Activated CD8-positive, alpha-beta T cell treated with anti-CD3 and anti-CD28 coated beads for 36 hours (primary cell): Measurements from ENCODE around the gene SHE. TPM values are rescaled to one million over a fixed set of nuclear protein-coding genes. Genes with fewer than 3 reads are reported as not detected.
"Not testable (repeated sequence)": the region's sequence is repeated elsewhere in the genome, so short reads cannot be mapped to it uniquely, and the experiment has no call there.

ENCODE experiments used
- ATAC-seq: fragments of 200-7000 bp; cut with Tn5 transposase; one replicate; pipeline ENCODE4 v1.10.0; 2021; ENCODE audit warnings: mild to moderate bottlenecking, moderate library complexity
- CTCF ChIA-PET: fragments of 350-600 bp; sonication (Branson Sonifier 250); formaldehyde crosslinking; loops from one replicate; lab custom pipeline; 2021; ENCODE audit warnings: antibody characterized with exemption; lab: Charles Lee
- POLR2A ChIA-PET: fragments of 350-600 bp; sonication (Branson Sonifier 250); formaldehyde crosslinking; loops from one replicate; lab custom pipeline; 2021; ENCODE audit warnings: antibody characterized with exemption; lab: Charles Lee
- DNase-seq: peaks from one replicate; pipeline ENCODE4 v3.0.0-alpha.2; 2020
- H3K27ac Mint-ChIP-seq: one replicate; pipeline ENCODE4 v1.8.0; 2021; ENCODE audit warnings: mild to moderate bottlenecking, mixed read lengths
- H3K27me3 Mint-ChIP-seq: one replicate; pipeline ENCODE4 v1.8.0; 2021; ENCODE audit warnings: mixed read lengths
- H3K36me3 Mint-ChIP-seq: one replicate; pipeline ENCODE4 v1.8.0; 2021; ENCODE audit warnings: low read depth, mixed read lengths
- H3K4me1 Mint-ChIP-seq: one replicate; pipeline ENCODE4 v1.8.0; 2021; ENCODE audit warnings: low read depth, mixed read lengths
- H3K4me3 Mint-ChIP-seq: one replicate; pipeline ENCODE4 v1.8.0; 2021; ENCODE audit warnings: mild to moderate bottlenecking, moderate library complexity, mixed read lengths
- H3K9me3 Mint-ChIP-seq: one replicate; pipeline ENCODE4 v1.8.0; 2021; ENCODE audit warnings: mixed read lengths
- CTCF ChIP-seq: fragments of 200-600 bp; IDR thresholded peaks from one replicate; pipeline ENCODE4 v1.8.0; 2022; ENCODE audit warnings: antibody characterized with exemption, mild to moderate bottlenecking
- intact Hi-C: fragments of 100-400 bp; cut with micrococcal nuclease; formaldehyde crosslinking; loops from one replicate; pipeline ENCODE4 v1.10.0; 2022
- total RNA-seq, 2 experiments: library from RNA; stranded (reverse); gene quantifications; one replicate each; pipeline ENCODE4 v1.2.3, GENCODE V29; 2021

The SHE gene
- total RNA-seq, 2 experiments from 2014 or later = not detected

GRCh38 chr1:154539486-154540483, 37.6 kb upstream of the SHE start:
- intact Hi-C loops = no loop called here
- DNase-seq (no peak), ATAC-seq (no peak)
- no peaks in the 10 kb centered on the region for H3K36me3 Mint-ChIP-seq
- POLR2A ChIA-PET = no interaction called here
- no peak for TF ChIP-seq CTCF
- no peak overlapping the region for H3K4me3 Mint-ChIP-seq
- H3K27me3 Mint-ChIP-seq = peaks cover 6% of the 10 kb centered on the region
- CTCF ChIA-PET = no interaction called here
- no peaks in the 10 kb centered on the region for H3K9me3 Mint-ChIP-seq
- no peaks in the 10 kb centered on the region for H3K4me1 Mint-ChIP-seq
- H3K27ac Mint-ChIP-seq = no peak overlapping the region

- ChIA-PET POLR2A (no interaction called here), CTCF (interaction anchor here (3.9 kb wide), 1 partner anchor 10 kb away, joined by 22 read pairs; no protein-coding TSS in a partner anchor)
- Mint-ChIP-seq H3K27ac (no peak overlapping the region), H3K4me1 (no peaks in the 10 kb centered on the region), H3K4me3 (no peak overlapping the region), H3K36me3 (no peaks in the 10 kb centered on the region), H3K27me3 (peaks cover 7% of the 10 kb centered on the region), H3K9me3 (no peaks in the 10 kb centered on the region)
- intact Hi-C loops = no loop called here
- ATAC-seq = no peak
- no peak for DNase-seq
- TF ChIP-seq CTCF = no peak
Observed at GRCh38 chr1:154536570-154536969, 34.4 kb upstream of the SHE start.

GRCh38 chr1:154533952-154534844, 32.0 kb upstream of the SHE start:
- H3K4me3 Mint-ChIP-seq = no peak overlapping the region
- DNase-seq = no peak
- intact Hi-C loops = no loop called here
- ChIA-PET POLR2A (interaction anchor here (0.8 kb wide), 1 partner anchor 30 kb away, joined by 3 read pairs; no protein-coding TSS in a partner anchor), CTCF (interaction anchor here (0.6 to 3.9 kb wide), 4 partner anchors 12 to 436 kb away, joined by 3 to 22 read pairs (median 4); no protein-coding TSS in a partner anchor)
- ATAC-seq = no peak
- TF ChIP-seq CTCF = no peak
- peaks cover 5% of the 10 kb centered on the region for H3K27me3 Mint-ChIP-seq
- no peak overlapping the region for H3K27ac Mint-ChIP-seq
- no peaks in the 10 kb centered on the region for H3K9me3 Mint-ChIP-seq
- no peaks in the 10 kb centered on the region for H3K36me3 Mint-ChIP-seq
- H3K4me1 Mint-ChIP-seq = no peaks in the 10 kb centered on the region

GRCh38 chr1:154531950-154532349, 29.7 kb upstream of the SHE start:
- intact Hi-C loops, H3K4me1 Mint-ChIP-seq, H3K27me3 Mint-ChIP-seq, H3K27ac Mint-ChIP-seq, H3K4me3 Mint-ChIP-seq, H3K9me3 Mint-ChIP-seq, ATAC-seq, POLR2A ChIA-PET, DNase-seq, H3K36me3 Mint-ChIP-seq: not testable (repeated sequence)
- CTCF ChIA-PET = interaction anchor here (1.8 kb wide), 1 partner anchor 15 kb away, joined by 6 read pairs; no protein-coding TSS in a partner anchor

GRCh38 chr1:154529308-154529707, 27.1 kb upstream of the SHE start:
- POLR2A ChIA-PET = no interaction called here

More at GRCh38 chr1:154529308-154529707, 27.1 kb upstream of the SHE start:
- CTCF ChIA-PET = interaction anchor here (2.1 kb wide), 1 partner anchor 50 kb away, joined by 6 read pairs; no protein-coding TSS in a partner anchor
- Mint-ChIP-seq H3K27me3 (peaks cover 1% of the 10 kb centered on the region), H3K9me3 (no peaks in the 10 kb centered on the region), H3K27ac (no peak overlapping the region), H3K36me3 (no peaks in the 10 kb centered on the region), H3K4me3 (no peak overlapping the region), H3K4me1 (no peaks in the 10 kb centered on the region)
- ATAC-seq (no peak), DNase-seq (no peak)
- no peak for TF ChIP-seq CTCF
- intact Hi-C loops = no loop called here
